Small intestine (tissue), 7 donors: ENCODE measurements around the gene FNDC3B. TPM values are rescaled to one million over a fixed set of nuclear protein-coding genes. Genes with fewer than 3 reads are reported as not detected.

ENCODE experiments used
- DNase-seq, 2 donors: peaks; one replicate each; pipeline versions ENCODE4 v3.0.0 to v3.0.0-alpha.2; 2013
- FAIRE-seq: peaks from 2 replicates; lab custom pipeline; 2012; peaks lifted over from hg19 to GRCh38; lab: Jason Lieb, UNC
- H3K27ac ChIP-seq, 3 donors: one replicate each; pipeline ENCODE4 v1.5.1; 2013; ENCODE audit warnings: low read length in 2 of 3, mild to moderate bottlenecking in 2 of 3, control low read depth in 1 of 3, inconsistent platforms in 1 of 3, low read depth in 1 of 3, moderate library complexity in 1 of 3
- H3K27me3 ChIP-seq, 3 donors: one replicate each; pipeline ENCODE4 v1.6.1; 2013; ENCODE audit warnings: low read length in 3 of 3, inconsistent platforms in 1 of 3; ENCODE audit not compliant: control insufficient read depth in 3 of 3, insufficient read depth in 3 of 3
- H3K36me3 ChIP-seq, 3 donors: one replicate each; pipeline ENCODE4 v1.6.1; 2013; ENCODE audit warnings: low read length in 3 of 3, inconsistent platforms in 1 of 3, low read depth in 1 of 3, mild to moderate bottlenecking in 1 of 3, moderate library complexity in 1 of 3; ENCODE audit not compliant: control insufficient read depth in 3 of 3, insufficient read depth in 2 of 3
- H3K4me1 ChIP-seq, 3 donors: one replicate each; pipeline ENCODE4 v1.6.1; 2013; ENCODE audit warnings: low read length in 2 of 3, inconsistent platforms in 1 of 3, low read depth in 1 of 3, mild to moderate bottlenecking in 1 of 3, moderate library complexity in 1 of 3; ENCODE audit not compliant: control insufficient read depth in 3 of 3, insufficient read depth in 2 of 3
- H3K4me3 ChIP-seq, 3 donors: one replicate each; pipeline ENCODE4 v1.5.1; 2013; ENCODE audit warnings: low read length in 3 of 3, control low read depth in 1 of 3, inconsistent platforms in 1 of 3, low read depth in 1 of 3, mild to moderate bottlenecking in 1 of 3, moderate library complexity in 1 of 3
- H3K9me3 ChIP-seq, 2 donors: one replicate each; pipeline ENCODE4 v1.6.1; 2013; ENCODE audit warnings: low read depth in 1 of 2, low read length in 1 of 2; ENCODE audit not compliant: control insufficient read depth in 2 of 2, insufficient read depth in 1 of 2
- WGBS, 3 donors: extraction: QIAGEN DNeasy Blood & Tissue Kit; methylation state at CpG; one replicate each; pipeline ENCODE4 v1.1.7; 2013; 5-methylcytosine and 5-hydroxymethylcytosine counted together
- polyA plus RNA-seq, 4 donors: library from polyadenylated mRNA; stranded (reverse) in 3 of 4; unstranded in 1 of 4; fragments of 200-250 nt in 3 of 4; fragments of 120-200 nt in 1 of 4; gene quantifications; one replicate each; pipeline versions ENCODE4 v1.2.1 to v1.2.3, GENCODE V29; 2013
- donor health status: healthy with polysubstance abuse.
- donor health status: control.
- donor health status: control.
- donor health status: Bipolar disorder and iron deficiency.
- donor health status: healthy.

Gene FNDC3B
- polyA plus RNA-seq, 4 donors = 6.0 to 24.7 (median 10.1) TPM

DNA sequence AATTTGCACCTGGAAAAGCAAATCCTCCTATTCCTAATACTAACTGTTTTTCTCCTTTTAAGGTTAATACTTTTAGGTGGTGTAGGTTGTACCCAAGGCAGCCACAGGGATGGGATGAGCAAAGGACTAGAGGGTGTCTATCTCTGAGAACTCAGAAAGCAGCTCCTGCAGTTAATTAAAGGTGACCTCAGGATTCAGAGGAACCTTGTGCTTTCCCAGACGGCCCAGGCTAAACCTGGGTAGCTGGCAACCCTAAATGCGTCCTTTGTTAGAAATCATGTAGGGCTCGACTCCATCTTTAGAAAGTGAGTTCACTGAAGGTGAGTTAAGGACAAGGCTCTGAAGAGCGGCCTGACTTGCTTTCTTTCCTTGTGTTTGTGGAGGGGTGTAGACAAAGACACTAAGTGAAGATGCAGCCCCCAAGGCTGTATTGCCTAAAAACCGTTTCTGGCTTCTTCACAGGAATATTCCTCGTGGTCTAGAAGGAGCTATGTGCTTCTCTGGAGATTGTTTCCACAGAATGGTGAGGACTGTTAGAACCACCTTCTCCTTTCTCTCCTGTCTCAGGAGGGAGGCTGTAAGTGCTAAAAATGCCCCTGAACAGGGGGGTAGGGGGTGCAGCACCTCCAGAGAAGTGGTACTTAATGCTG is 14.9 kb downstream of the FNDC3B start:
- FAIRE-seq (no peak), DNase-seq (no peak)
- Histone ChIP-seq H3K36me3 (peaks cover 0 to 17% (median 0%) of the 10 kb centered on the region in 3 donors), H3K4me1 (peaks cover 0 to 13% (median 3%) of the 10 kb centered on the region in 3 donors), H3K27ac (peak overlapping the region in 1 of 3 donors; percentile 51), H3K9me3 (no peaks in the 10 kb centered on the region), H3K4me3 (no peak overlapping the region), H3K27me3 (no peaks in the 10 kb centered on the region)
- WGBS, 3 donors = 78 to 90% (median 82%) methylated on average over 6 of the region's 6 CpGs

DNA sequence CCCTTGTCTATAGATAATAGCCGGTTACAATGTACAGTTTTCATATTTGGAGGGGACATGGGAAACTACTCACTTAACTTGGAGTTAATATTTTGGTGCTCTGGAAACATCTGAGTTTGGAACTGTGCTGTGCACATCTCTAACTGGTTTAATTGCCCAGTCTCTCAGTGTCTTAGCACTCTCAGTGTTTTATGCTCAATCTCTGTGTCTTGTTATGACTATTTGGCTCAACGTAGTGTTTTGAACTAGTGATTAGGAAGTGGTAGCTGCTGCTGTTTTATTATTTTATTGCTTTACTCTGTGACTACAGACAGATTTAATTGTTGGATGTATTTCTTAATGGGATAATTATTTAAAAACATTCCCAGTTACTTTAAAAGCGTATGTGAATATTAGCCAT is 17.0 kb downstream of the FNDC3B start:
- H3K4me3 ChIP-seq = no peak overlapping the region
- FAIRE-seq (no peak), DNase-seq (peak in 1 of 2 donors; percentile 29)
- no peak overlapping the region for H3K27ac ChIP-seq
- 22 to 50% (median 34%) methylated on average over 3 of the region's 3 CpGs for WGBS, 3 donors
- H3K36me3 ChIP-seq = peaks cover 0 to 14% (median 0%) of the 10 kb centered on the region in 3 donors
- H3K9me3 ChIP-seq = no peaks in the 10 kb centered on the region
- H3K27me3 ChIP-seq = no peaks in the 10 kb centered on the region
- H3K4me1 ChIP-seq = peaks cover 0 to 17% (median 8%) of the 10 kb centered on the region in 3 donors

DNA sequence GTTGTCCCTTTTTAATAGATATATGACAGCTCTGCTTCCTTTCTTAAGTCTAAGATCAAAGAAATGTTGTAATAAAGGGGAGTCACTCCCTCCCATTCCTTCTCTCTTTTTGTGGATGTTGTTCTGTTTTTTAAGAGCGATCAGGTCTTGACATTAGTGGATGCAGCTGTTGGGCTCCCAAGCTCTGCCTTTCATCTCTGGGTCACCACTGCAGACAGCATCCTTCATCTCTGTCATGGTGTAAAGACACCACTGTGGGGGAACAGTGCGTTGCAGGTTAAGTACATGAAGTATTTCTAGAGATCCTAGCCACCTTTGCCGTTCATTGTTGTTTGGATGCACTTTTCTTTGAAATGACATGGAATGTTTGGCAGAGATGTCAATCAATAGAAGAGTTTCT is 17.7 kb downstream of the FNDC3B start:
- no peak for FAIRE-seq
- 68 to 77% (median 76%) methylated on average over 3 of the region's 3 CpGs for WGBS, 3 donors
- H3K27ac ChIP-seq = peak overlapping the region in 1 of 3 donors; percentile 54
- H3K36me3 ChIP-seq = peaks cover 0 to 12% (median 0%) of the 10 kb centered on the region in 3 donors
- no peaks in the 10 kb centered on the region for H3K9me3 ChIP-seq
- peaks cover 0 to 19% (median 12%) of the 10 kb centered on the region in 3 donors for H3K4me1 ChIP-seq
- no peaks in the 10 kb centered on the region for H3K27me3 ChIP-seq
- H3K4me3 ChIP-seq = no peak overlapping the region
- no peak for DNase-seq

DNA sequence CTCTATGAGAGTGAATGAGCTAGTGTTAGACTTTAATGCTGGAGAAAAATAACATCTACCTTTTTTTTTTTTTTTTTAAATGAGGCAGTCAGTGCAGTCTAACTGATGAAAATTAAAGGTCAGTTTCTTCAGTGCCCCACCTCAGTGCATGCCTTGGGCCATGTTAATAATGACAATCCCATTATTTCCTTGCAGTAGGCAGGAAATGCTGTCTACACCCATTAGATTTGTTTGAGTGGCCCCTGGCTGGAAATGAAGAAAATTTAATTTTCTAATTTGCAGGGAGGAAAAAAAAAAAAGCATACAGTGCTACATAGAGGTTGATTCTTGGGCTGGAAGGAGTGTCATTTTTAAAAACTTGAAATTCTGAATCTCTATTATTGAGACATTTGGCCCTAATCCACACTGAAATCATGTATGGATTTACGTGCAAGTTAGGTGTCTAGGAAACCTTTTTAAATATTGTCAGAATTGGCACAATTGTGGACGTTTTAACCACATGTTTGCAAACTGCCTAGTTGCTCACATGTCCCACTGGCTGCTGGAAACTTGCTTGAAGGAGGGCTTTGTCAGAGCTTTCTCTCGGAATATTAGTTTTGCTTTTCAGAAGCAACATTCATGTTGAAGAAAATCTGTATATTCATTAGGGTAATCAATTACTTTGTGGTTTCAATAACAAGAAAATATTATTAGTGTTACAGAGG is 18.4 kb downstream of the FNDC3B start:
- no peak overlapping the region for H3K4me3 ChIP-seq
- no peaks in the 10 kb centered on the region for H3K27me3 ChIP-seq
- no peak for FAIRE-seq
- DNase-seq = no peak
- no peaks in the 10 kb centered on the region for H3K9me3 ChIP-seq
- peaks cover 0 to 7% (median 0%) of the 10 kb centered on the region in 3 donors for H3K36me3 ChIP-seq
- no peak overlapping the region for H3K27ac ChIP-seq
- 62 to 74% (median 71%) methylated on average over 3 of the region's 3 CpGs for WGBS, 3 donors
- peaks cover 0 to 23% (median 19%) of the 10 kb centered on the region in 3 donors for H3K4me1 ChIP-seq

DNA sequence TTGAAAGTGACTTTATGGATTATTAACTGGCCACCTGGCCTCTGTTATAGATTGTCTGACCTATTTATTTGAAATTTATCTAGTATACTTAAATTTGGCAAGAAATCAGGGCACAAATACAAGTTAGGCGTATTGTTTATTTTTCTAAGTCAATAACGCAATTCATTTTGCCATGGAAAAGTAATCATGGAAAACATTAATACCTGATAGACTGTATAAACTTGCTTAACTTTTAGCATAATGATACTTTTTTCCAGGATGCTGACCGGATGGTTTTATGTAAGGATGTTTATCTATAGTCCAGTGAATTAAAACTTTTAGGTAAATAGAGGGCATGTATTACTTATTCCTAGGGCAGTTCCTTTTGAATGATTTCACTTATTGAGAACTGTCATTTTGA is 20.2 kb downstream of the FNDC3B start:
- peaks cover 0 to 23% (median 23%) of the 10 kb centered on the region in 3 donors for H3K4me1 ChIP-seq
- FAIRE-seq (no peak), DNase-seq (no peak)
- H3K4me3 ChIP-seq = no peak overlapping the region
- no peak overlapping the region for H3K27ac ChIP-seq
- H3K27me3 ChIP-seq = no peaks in the 10 kb centered on the region
- H3K36me3 ChIP-seq = peaks cover 0 to 5% (median 0%) of the 10 kb centered on the region in 3 donors
- H3K9me3 ChIP-seq = peaks cover 0 to 4% of the 10 kb centered on the region in 2 donors
- WGBS, 3 donors = 66 to 75% (median 71%) methylated on average over 3 of the region's 3 CpGs

- Histone ChIP-seq H3K36me3 (peaks cover 0 to 3% (median 0%) of the 10 kb centered on the region in 3 donors), H3K4me3 (no peak overlapping the region), H3K27me3 (no peaks in the 10 kb centered on the region), H3K4me1 (peaks cover 0 to 24% (median 23%) of the 10 kb centered on the region in 3 donors), H3K9me3 (peaks cover 0 to 4% of the 10 kb centered on the region in 2 donors), H3K27ac (no peak overlapping the region)
- DNase-seq (no peak), FAIRE-seq (no peak)
- 90 to 100% (median 96%) methylated on average over 1 of the region's 1 CpG for WGBS, 3 donors
These were observed 20.9 kb downstream of the FNDC3B start for GRCh38 chr3:172060234-172060633.

- Histone ChIP-seq H3K27me3 (no peaks in the 10 kb centered on the region), H3K4me3 (peak overlapping the region in 1 of 3 donors; percentile 15), H3K36me3 (peaks cover 0 to 3% (median 0%) of the 10 kb centered on the region in 3 donors), H3K27ac (peak overlapping the region; percentile 24 to 83 (median 77)), H3K9me3 (peaks cover 0 to 4% of the 10 kb centered on the region in 2 donors), H3K4me1 (peaks cover 0 to 36% (median 26%) of the 10 kb centered on the region in 3 donors)
- no peak for FAIRE-seq
- peak; percentile 82 to 85 for DNase-seq
- WGBS, 3 donors = 2 to 14% (median 13%) methylated on average over 4 of the region's 4 CpGs
These were observed 22.4 kb downstream of the FNDC3B start for GRCh38 chr3:172061724-172062184.

GRCh38 chr3:172062761-172063160 is 23.4 kb downstream of the FNDC3B start:
- WGBS, 3 donors = 91 to 94% (median 94%) methylated on average over 3 of the region's 3 CpGs
- H3K4me1 ChIP-seq = peaks cover 3 to 47% (median 26%) of the 10 kb centered on the region in 3 donors
- FAIRE-seq = no peak

More at GRCh38 chr3:172062761-172063160, 23.4 kb downstream of the FNDC3B start:
- no peaks in the 10 kb centered on the region for H3K27me3 ChIP-seq
- H3K36me3 ChIP-seq = peaks cover 0 to 3% (median 0%) of the 10 kb centered on the region in 3 donors
- no peak for DNase-seq
- peaks cover 0 to 4% of the 10 kb centered on the region in 2 donors for H3K9me3 ChIP-seq
- no peak overlapping the region for H3K27ac ChIP-seq
- H3K4me3 ChIP-seq = no peak overlapping the region
